HG02884 (cell line): ENCODE data around the gene ANKRD33B.

Experiments used
- ATAC-seq: cut with Tn5 transposase; IDR thresholded peaks from one replicate; pipeline ENCODE4 v1.9.1; 2021; ENCODE audit warnings: mild to moderate bottlenecking, moderate library complexity; ENCODE audit not compliant: unreplicated experiment

Gene ANKRD33B

GRCh38 chr5:10577371-10578292, 13.8 kb downstream of the ANKRD33B start:
- peak; percentile 33 for ATAC-seq

GRCh38 chr5:10578293-10578665, 14.4 kb downstream of the ANKRD33B start:
- ATAC-seq = no peak

GRCh38 chr5:10578869-10579268, 15.0 kb downstream of the ANKRD33B start:
- peak; percentile 42 for ATAC-seq

- peak; percentile 40 for ATAC-seq
Observed at GRCh38 chr5:10579536-10580521, 16.0 kb downstream of the ANKRD33B start.

GRCh38 chr5:10580531-10581423, 16.9 kb downstream of the ANKRD33B start:
- ATAC-seq = no peak

GRCh38 chr5:10581424-10581748, 17.5 kb downstream of the ANKRD33B start:
- no peak for ATAC-seq

- ATAC-seq = no peak
Observed at GRCh38 chr5:10581867-10582511, 18.1 kb downstream of the ANKRD33B start.

- no peak for ATAC-seq
Observed at GRCh38 chr5:10582512-10582897, 18.6 kb downstream of the ANKRD33B start.

GRCh38 chr5:10583663-10584572, 20.0 kb downstream of the ANKRD33B start:
- ATAC-seq = no peak

GRCh38 chr5:10584714-10585517, 21.0 kb downstream of the ANKRD33B start:
- no peak for ATAC-seq

GRCh38 chr5:10585518-10585915, 21.6 kb downstream of the ANKRD33B start:
- no peak for ATAC-seq

GRCh38 chr5:10586008-10586407, 22.1 kb downstream of the ANKRD33B start:
- peak; percentile 32 for ATAC-seq

- no peak for ATAC-seq
Observed at GRCh38 chr5:10586555-10586954, 22.7 kb downstream of the ANKRD33B start.

- ATAC-seq = no peak
Observed at GRCh38 chr5:10588109-10588775, 24.4 kb downstream of the ANKRD33B start.

- peak; percentile 31 for ATAC-seq
Observed at GRCh38 chr5:10588779-10589447, 25.0 kb downstream of the ANKRD33B start.

GRCh38 chr5:10590226-10590999, 26.5 kb downstream of the ANKRD33B start:
- peak; percentile 36 for ATAC-seq
